Fibroblast of gingiva (primary cell): ENCODE results near the gene HSPA13.
"Not testable (repeated sequence)": the region's sequence is repeated elsewhere in the genome, so short reads cannot be mapped to it uniquely, and the experiment has no call there.

Source experiments
- DNase-seq: peaks from one replicate; pipeline ENCODE4 v3.0.0-alpha.2; 2011; ENCODE audit warnings: low read depth

Gene HSPA13

GRCh38 chr21:14382835-14383595, at the start of gene HSPA13:
TSS of gene HSPA13 (minus strand) at chr21:14383146. CDS start at chr21:14383119, 27 bp downstream.
- DNase-seq = peak; percentile 100

- DNase-seq = no peak
Observed at GRCh38 chr21:14418920-14419319, 36.0 kb upstream of the HSPA13 start.

GRCh38 chr21:14414932-14415508, 32.1 kb upstream of the HSPA13 start:
- no peak for DNase-seq

GRCh38 chr21:14405962-14406361, 23.0 kb upstream of the HSPA13 start:
- DNase-seq = no peak

- no peak for DNase-seq
Observed at GRCh38 chr21:14405225-14405624, 22.3 kb upstream of the HSPA13 start.

- DNase-seq = peak; percentile 11
Observed at GRCh38 chr21:14403681-14404318, 20.9 kb upstream of the HSPA13 start.

GRCh38 chr21:14401217-14401616, 18.3 kb upstream of the HSPA13 start:
- no peak for DNase-seq

- no peak for DNase-seq
Observed at GRCh38 chr21:14388282-14388681, 5.3 kb upstream of the HSPA13 start.

- no peak for DNase-seq
Observed at GRCh38 chr21:14384453-14384852, 1.5 kb upstream of the HSPA13 start.

GRCh38 chr21:14383596-14384180, 742 bp upstream of the HSPA13 start:
- peak; percentile 39 for DNase-seq

- DNase-seq = peak; percentile 14
Observed at GRCh38 chr21:14382486-14382834, 486 bp downstream of the HSPA13 start.

- DNase-seq = no peak
Observed at GRCh38 chr21:14376854-14377253, 6.1 kb downstream of the HSPA13 start.

GRCh38 chr21:14366998-14367397, 15.9 kb downstream of the HSPA13 start:
- DNase-seq = no peak

GRCh38 chr21:14361958-14362357, 21.0 kb downstream of the HSPA13 start:
- no peak for DNase-seq

GRCh38 chr21:14358775-14359174, 24.2 kb downstream of the HSPA13 start:
- no peak for DNase-seq

GRCh38 chr21:14356746-14357145, 26.2 kb downstream of the HSPA13 start:
- DNase-seq = no peak

GRCh38 chr21:14354515-14354914, 28.4 kb downstream of the HSPA13 start:
- DNase-seq = no peak

- no peak for DNase-seq
Observed at GRCh38 chr21:14353726-14354125, 29.2 kb downstream of the HSPA13 start.

GRCh38 chr21:14353231-14353630, 29.7 kb downstream of the HSPA13 start:
- DNase-seq = no peak

- not testable (repeated sequence) for DNase-seq
Observed at GRCh38 chr21:14327346-14327745, 55.6 kb downstream of the HSPA13 start.

GRCh38 chr21:14325595-14325994, 57.4 kb downstream of the HSPA13 start:
- no peak for DNase-seq
